ENCODE measurements around the gene SSH2. TPM values are rescaled to one million over a fixed set of nuclear protein-coding genes. Genes with fewer than 3 reads are reported as not detected.

Gene SSH2
- total and polyA plus RNA-seq, 3 donors from 2014 or later: 31.0 to 62.3 (median 37.4) TPM

DNA sequence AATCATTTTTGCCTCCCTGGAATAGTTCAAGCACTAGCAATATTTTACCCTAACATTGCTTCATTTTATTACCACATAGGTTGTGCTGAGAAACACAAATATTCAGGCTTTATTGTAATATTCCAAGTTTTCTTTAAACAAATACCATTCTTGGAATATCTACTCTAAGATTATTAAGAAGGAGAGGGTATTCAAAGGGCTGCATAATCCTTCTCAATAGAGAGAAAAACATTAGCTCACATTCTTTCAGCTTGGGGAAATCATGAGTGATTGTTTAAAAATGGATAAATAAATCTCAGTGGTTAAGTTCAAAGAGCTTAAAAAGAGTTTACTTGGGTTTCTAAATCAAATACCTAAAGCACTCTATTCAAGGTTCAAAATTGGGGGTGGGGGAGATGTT, 195.4 kb downstream of the SSH2 start:
- Histone ChIP-seq H3K27me3 (no peaks in the 10 kb centered on the region), H3K36me3 (ENCODE audit: low read depth, missing control alignments) (no peaks in the 10 kb centered on the region), H3K4me3 (no peak overlapping the region), H3K9me3 (no peaks in the 10 kb centered on the region), H3K27ac (no peak overlapping the region), H3K4me1 (peaks cover under 1% of the 10 kb centered on the region)
- intact Hi-C loops (cut with DNase I; ENCODE audit: low total_unique reads): no loop called here
- DNase-seq: no peak
- TF ChIP-seq, protein P1, sequence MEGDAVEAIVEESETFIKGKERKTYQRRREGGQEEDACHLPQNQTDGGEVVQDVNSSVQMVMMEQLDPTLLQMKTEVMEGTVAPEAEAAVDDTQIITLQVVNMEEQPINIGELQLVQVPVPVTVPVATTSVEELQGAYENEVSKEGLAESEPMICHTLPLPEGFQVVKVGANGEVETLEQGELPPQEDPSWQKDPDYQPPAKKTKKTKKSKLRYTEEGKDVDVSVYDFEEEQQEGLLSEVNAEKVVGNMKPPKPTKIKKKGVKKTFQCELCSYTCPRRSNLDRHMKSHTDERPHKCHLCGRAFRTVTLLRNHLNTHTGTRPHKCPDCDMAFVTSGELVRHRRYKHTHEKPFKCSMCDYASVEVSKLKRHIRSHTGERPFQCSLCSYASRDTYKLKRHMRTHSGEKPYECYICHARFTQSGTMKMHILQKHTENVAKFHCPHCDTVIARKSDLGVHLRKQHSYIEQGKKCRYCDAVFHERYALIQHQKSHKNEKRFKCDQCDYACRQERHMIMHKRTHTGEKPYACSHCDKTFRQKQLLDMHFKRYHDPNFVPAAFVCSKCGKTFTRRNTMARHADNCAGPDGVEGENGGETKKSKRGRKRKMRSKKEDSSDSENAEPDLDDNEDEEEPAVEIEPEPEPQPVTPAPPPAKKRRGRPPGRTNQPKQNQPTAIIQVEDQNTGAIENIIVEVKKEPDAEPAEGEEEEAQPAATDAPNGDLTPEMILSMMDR (IDR thresholded peaks at IDR 0.05): no peak
- TF ChIP-seq POLR2A (IDR thresholded peaks at IDR 0.05): no peak

DNA sequence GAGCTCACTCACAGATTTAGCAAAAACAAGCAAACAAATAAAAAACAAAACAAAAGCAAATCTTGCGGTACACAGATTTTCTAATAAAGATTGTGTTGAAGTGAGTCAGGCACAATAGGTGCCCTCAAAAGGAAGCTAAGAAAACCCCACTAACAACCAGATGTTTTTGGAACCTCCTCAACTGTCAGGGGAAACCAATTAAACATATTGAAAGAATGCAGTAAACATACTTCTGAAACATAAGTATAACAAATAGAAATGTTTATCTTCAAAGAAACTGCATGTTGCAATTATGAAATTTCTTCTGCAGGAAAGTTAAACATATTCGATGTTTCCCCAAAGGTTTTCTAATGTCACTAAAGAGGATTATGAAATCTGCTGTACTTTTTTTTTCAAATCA, 196.9 kb downstream of the SSH2 start:
- 69 to 70% methylated on average over 2 of the region's 2 CpGs for WGBS, 2 donors
- no peaks in the 10 kb centered on the region for H3K36me3 ChIP-seq (ENCODE audit: low read depth, missing control alignments)
- H3K4me1 ChIP-seq: no peaks in the 10 kb centered on the region
- no peaks in the 10 kb centered on the region for H3K27me3 ChIP-seq
- intact Hi-C loops (cut with DNase I; ENCODE audit: low total_unique reads): no loop called here
- TF ChIP-seq POLR2A (IDR thresholded peaks at IDR 0.05): no peak
- TF ChIP-seq, protein P1 (IDR thresholded peaks at IDR 0.05): no peak
- H3K4me3 ChIP-seq: no peak overlapping the region
- no peak overlapping the region for H3K27ac ChIP-seq
- DNase-seq: no peak
- H3K9me3 ChIP-seq: no peaks in the 10 kb centered on the region

DNA sequence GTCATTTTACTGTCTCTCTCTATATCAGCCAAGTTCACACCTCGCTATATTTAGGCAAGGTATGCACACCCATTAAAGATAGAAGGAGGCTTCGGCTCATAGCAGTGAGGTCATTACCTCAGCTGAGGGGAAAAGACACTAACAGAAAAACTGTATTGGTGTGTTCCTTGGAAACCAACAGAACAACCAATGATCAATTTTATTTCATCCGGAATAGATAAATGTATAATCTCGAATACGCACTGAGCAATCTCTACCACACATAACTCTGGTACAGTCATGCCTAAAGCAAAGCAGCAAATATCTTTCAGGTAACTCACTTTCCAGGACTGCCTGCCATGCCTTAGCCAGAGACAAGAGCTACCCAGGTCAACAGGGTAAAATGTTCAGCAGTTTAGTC, 197.4 kb downstream of the SSH2 start:
- no peak for TF ChIP-seq POLR2A (IDR thresholded peaks at IDR 0.05)
- TF ChIP-seq, protein P1 (IDR thresholded peaks at IDR 0.05): no peak
- H3K4me3 ChIP-seq: no peak overlapping the region
- intact Hi-C loops (cut with DNase I; ENCODE audit: low total_unique reads): no loop called here
- H3K9me3 ChIP-seq: no peaks in the 10 kb centered on the region
- no peaks in the 10 kb centered on the region for H3K27me3 ChIP-seq
- 87 to 89% methylated on average over 5 of the region's 5 CpGs for WGBS, 2 donors
- no peak overlapping the region for H3K27ac ChIP-seq
- DNase-seq: no peak
- no peaks in the 10 kb centered on the region for H3K4me1 ChIP-seq
- no peaks in the 10 kb centered on the region for H3K36me3 ChIP-seq (ENCODE audit: low read depth, missing control alignments)

DNA sequence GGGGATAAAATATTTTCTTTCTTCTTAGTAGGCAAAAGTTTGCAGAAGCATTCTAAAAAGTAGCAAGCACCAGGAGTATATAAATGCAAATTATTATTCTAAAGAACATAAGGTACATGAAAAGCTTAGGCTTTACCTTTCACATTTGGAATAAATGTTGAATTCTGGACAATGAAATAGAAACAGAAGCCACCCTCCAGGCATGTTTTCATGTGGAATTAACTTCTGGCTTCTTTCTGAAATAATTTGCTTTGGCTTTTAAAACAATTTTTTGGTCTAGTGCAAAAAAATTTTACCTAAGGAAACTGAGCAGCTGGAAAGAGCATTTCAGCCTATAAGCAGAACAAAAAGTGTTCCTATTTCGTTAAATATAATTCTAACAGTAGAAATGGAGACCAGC, 197.8 kb downstream of the SSH2 start:
- no peaks in the 10 kb centered on the region for H3K4me1 ChIP-seq
- no peaks in the 10 kb centered on the region for H3K9me3 ChIP-seq
- WGBS, 2 donors: 91 to 96% methylated on average over 1 of the region's 1 CpG
- H3K27me3 ChIP-seq: no peaks in the 10 kb centered on the region
- H3K4me3 ChIP-seq: no peak overlapping the region
- intact Hi-C loops (cut with DNase I; ENCODE audit: low total_unique reads): no loop called here
- no peak for DNase-seq
- TF ChIP-seq POLR2A (IDR thresholded peaks at IDR 0.05): no peak
- TF ChIP-seq, protein P1 (IDR thresholded peaks at IDR 0.05): no peak
- no peaks in the 10 kb centered on the region for H3K36me3 ChIP-seq (ENCODE audit: low read depth, missing control alignments)
- H3K27ac ChIP-seq: no peak overlapping the region

DNA sequence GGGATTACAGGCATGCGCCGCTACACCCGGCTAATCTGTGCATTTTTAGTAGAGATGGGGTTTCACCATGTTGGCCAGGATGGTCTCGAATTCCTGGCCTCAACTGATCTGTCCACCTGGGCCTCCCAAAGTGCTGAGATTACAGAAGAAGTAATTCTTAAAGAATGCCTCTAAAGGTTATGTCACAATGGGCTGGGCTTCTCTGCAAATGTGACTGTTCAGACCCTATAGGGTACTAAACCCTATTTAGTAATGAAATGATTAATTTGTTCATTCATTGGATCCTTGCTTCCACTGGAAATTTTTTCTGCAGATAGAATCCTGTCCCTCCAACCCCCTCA, 198.5 kb downstream of the SSH2 start:
- no peak for TF ChIP-seq POLR2A (IDR thresholded peaks at IDR 0.05)
- TF ChIP-seq, protein P1 (IDR thresholded peaks at IDR 0.05): no peak
- 98 to 99% methylated on average over 4 of the region's 4 CpGs for WGBS, 2 donors
- intact Hi-C loops (cut with DNase I; ENCODE audit: low total_unique reads): no loop called here

More for the DNA sequence above, 198.5 kb downstream of the SSH2 start:
- Histone ChIP-seq H3K9me3 (no peaks in the 10 kb centered on the region), H3K4me1 (no peaks in the 10 kb centered on the region), H3K36me3 (ENCODE audit: low read depth, missing control alignments) (no peaks in the 10 kb centered on the region), H3K27ac (no peak overlapping the region), H3K27me3 (no peaks in the 10 kb centered on the region), H3K4me3 (no peak overlapping the region)
- no peak for DNase-seq
